Vagina (tissue), 2 donors: ENCODE results near the gene DFFA. TPM values are rescaled to one million over a fixed set of nuclear protein-coding genes. Genes with fewer than 3 reads are reported as not detected.

ENCODE experiments used
- DNase-seq, 2 donors: peaks; one replicate each; pipeline ENCODE4 v3.0.0-alpha.2; 2017; ENCODE audit errors: extremely low spot score in 2 of 2
- H3K27ac ChIP-seq: fragments of 200-600 bp; sonication (generic); one replicate; pipeline ENCODE4 v1.5.1; 2019
- H3K27me3 ChIP-seq: fragments of 200-600 bp; sonication (generic); one replicate; pipeline ENCODE4 v1.5.1; 2019
- H3K36me3 ChIP-seq, 2 donors: fragments of 200-600 bp; sonication (generic); one replicate each; pipeline ENCODE4 v1.5.1; 2017 to 2019
- H3K4me1 ChIP-seq: fragments of 200-600 bp; sonication (generic); one replicate; pipeline ENCODE4 v1.5.1; 2019
- H3K4me3 ChIP-seq, 2 donors: fragments of 200-600 bp; sonication (generic); 1 replicate in 1 of 2; 2 replicates in 1 of 2; pipeline ENCODE4 v1.5.1; 2016 to 2019
- H3K9me3 ChIP-seq: fragments of 200-600 bp; sonication (generic); one replicate; pipeline ENCODE4 v1.5.1; 2019
- POLR2A ChIP-seq, 2 donors: fragments of 450-650 bp; IDR thresholded peaks; one replicate each; pipeline ENCODE4 v1.6.1; 2017; ENCODE audit warnings: antibody characterized with exemption in 2 of 2, mild to moderate bottlenecking in 2 of 2, moderate library complexity in 2 of 2
- POLR2AphosphoS5 ChIP-seq, 2 donors: sonication (generic); formaldehyde crosslinking; IDR thresholded peaks; one replicate each; pipeline ENCODE4 v1.9.0; 2017; ENCODE audit warnings: antibody characterized with exemption in 2 of 2, mild to moderate bottlenecking in 2 of 2, low read depth in 1 of 2; ENCODE audit not compliant: insufficient read depth in 1 of 2
- intact Hi-C: fragments of 100-400 bp; cut with DNase I; formaldehyde crosslinking; loops from one replicate; pipeline ENCODE4 v1.15.1; 2023
- total RNA-seq: library from RNA; depleted of rRNA; stranded (reverse); fragments of >200 nt; gene quantifications from one replicate; pipeline ENCODE4 v1.2.3, GENCODE V29; 2016
- TF ChIP-seq, protein P1 (sequence below), 3 experiments: fragments of 450-650 bp in 2 of 3; fragments of 200-600 bp in 1 of 3; sonication (generic) in 1 of 3; IDR thresholded peaks; one replicate each; pipeline ENCODE4 v1.5.1; 2017 to 2019; ENCODE audit warnings: antibody characterized with exemption in 3 of 3, mild to moderate bottlenecking in 2 of 3, moderate library complexity in 2 of 3

The DFFA gene
- total RNA-seq, 1 donor from 2014 or later, result 16.2 TPM

GRCh38 chr1:10437052-10437451 lies 35.3 kb downstream of the DFFA start:
- no peaks in the 10 kb centered on the region for H3K9me3 ChIP-seq
- no peaks in the 10 kb centered on the region for H3K27me3 ChIP-seq
- no peak for DNase-seq
- no peak for TF ChIP-seq POLR2AphosphoS5 (IDR thresholded peaks at IDR 0.05; ENCODE audit: insufficient read depth in 1 of 2, low read depth in 1 of 2)
- TF ChIP-seq, protein P1, sequence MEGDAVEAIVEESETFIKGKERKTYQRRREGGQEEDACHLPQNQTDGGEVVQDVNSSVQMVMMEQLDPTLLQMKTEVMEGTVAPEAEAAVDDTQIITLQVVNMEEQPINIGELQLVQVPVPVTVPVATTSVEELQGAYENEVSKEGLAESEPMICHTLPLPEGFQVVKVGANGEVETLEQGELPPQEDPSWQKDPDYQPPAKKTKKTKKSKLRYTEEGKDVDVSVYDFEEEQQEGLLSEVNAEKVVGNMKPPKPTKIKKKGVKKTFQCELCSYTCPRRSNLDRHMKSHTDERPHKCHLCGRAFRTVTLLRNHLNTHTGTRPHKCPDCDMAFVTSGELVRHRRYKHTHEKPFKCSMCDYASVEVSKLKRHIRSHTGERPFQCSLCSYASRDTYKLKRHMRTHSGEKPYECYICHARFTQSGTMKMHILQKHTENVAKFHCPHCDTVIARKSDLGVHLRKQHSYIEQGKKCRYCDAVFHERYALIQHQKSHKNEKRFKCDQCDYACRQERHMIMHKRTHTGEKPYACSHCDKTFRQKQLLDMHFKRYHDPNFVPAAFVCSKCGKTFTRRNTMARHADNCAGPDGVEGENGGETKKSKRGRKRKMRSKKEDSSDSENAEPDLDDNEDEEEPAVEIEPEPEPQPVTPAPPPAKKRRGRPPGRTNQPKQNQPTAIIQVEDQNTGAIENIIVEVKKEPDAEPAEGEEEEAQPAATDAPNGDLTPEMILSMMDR (IDR thresholded peaks at IDR 0.05), result no peak
- no peak for TF ChIP-seq POLR2A (IDR thresholded peaks at IDR 0.05)
- H3K36me3 ChIP-seq, result no peaks in the 10 kb centered on the region
- H3K4me3 ChIP-seq, result no peak overlapping the region
- no peaks in the 10 kb centered on the region for H3K4me1 ChIP-seq
- H3K27ac ChIP-seq, result no peak overlapping the region
- intact Hi-C loops, result no loop called here

GRCh38 chr1:10434590-10434989 lies 37.7 kb downstream of the DFFA start:
- intact Hi-C loops, result no loop called here

DNA sequence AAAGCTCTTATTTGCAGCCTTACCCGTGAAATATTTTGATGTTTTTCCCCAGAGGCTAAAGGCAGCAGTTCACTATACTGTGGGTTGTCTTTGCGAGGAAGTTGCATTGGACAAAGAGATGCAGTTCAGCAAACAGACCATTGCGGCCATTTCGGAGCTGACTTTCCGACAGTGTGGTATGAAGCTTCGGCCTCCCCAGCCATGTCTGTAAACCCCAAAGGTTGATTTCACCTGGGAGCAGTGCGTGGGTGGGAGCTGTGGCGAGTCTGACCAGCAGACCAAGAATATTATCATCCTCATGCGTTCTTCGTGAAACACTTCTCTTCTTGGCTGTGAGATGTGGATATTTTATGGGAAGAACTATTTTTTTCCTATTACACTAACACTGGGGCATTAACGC lies 38.5 kb downstream of the DFFA start:
- Histone ChIP-seq H3K4me1 (peaks cover 16% of the 10 kb centered on the region), H3K4me3 (no peak overlapping the region), H3K27me3 (no peaks in the 10 kb centered on the region), H3K27ac (no peak overlapping the region), H3K36me3 (no peaks in the 10 kb centered on the region), H3K9me3 (no peaks in the 10 kb centered on the region)
- intact Hi-C loops, result no loop called here
- no peak for DNase-seq
- TF ChIP-seq, protein P1 (IDR thresholded peaks at IDR 0.05), result no peak
- TF ChIP-seq POLR2AphosphoS5 (IDR thresholded peaks at IDR 0.05; ENCODE audit: insufficient read depth in 1 of 2, low read depth in 1 of 2) (no peak), POLR2A (IDR thresholded peaks at IDR 0.05) (no peak)

More at GRCh38 chr1:10434590-10434989, 37.7 kb downstream of the DFFA start:
- Histone ChIP-seq H3K9me3 (no peaks in the 10 kb centered on the region), H3K36me3 (no peaks in the 10 kb centered on the region), H3K27me3 (no peaks in the 10 kb centered on the region), H3K27ac (no peak overlapping the region), H3K4me1 (peaks cover 15% of the 10 kb centered on the region), H3K4me3 (no peak overlapping the region)
- no peak for TF ChIP-seq POLR2A (IDR thresholded peaks at IDR 0.05)
- no peak for DNase-seq

DNA sequence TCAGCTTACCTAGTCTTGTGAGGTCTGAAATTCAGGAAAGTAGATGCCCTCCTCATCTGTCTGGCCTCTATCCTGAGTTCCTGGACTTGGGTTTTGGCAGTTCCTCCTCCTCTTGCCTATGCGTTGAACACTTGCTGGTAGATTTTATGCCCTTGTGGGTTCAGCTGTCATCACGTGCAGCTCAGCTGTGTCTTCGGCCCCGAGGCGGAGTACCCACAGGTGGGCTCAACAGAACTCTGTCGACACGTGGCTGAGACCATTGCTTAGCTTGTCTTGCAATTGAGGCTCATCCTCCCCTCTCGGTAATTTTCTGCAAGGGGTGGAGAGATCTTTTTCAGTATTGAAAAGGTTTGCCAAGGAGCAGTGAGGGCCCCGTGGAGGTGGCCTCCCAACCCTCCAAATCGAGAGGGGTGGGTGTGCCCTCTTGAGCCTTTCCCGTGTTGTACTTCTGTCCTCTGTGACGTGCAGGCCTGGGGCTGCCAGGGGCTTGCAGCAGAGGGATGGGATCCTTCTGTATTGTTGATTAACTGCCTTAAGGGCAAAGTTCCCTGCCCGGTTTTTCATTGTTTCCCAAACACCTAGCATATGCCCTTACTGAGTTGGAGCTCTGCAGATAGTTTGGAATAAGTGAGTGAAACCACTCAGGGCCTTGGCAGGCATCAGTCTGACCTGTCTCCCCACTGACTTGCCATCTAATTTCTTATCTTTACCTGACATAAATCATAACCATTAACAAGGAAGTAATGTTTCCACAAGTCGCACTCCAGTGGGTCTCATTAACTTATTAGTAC lies 39.2 kb downstream of the DFFA start:
- intact Hi-C loops, result no loop called here
- H3K27ac ChIP-seq, result no peak overlapping the region
- TF ChIP-seq POLR2AphosphoS5 (IDR thresholded peaks at IDR 0.05; ENCODE audit: insufficient read depth in 1 of 2, low read depth in 1 of 2) (no peak), POLR2A (IDR thresholded peaks at IDR 0.05) (no peak)
- TF ChIP-seq, protein P1 (IDR thresholded peaks at IDR 0.05), result no peak

DNA sequence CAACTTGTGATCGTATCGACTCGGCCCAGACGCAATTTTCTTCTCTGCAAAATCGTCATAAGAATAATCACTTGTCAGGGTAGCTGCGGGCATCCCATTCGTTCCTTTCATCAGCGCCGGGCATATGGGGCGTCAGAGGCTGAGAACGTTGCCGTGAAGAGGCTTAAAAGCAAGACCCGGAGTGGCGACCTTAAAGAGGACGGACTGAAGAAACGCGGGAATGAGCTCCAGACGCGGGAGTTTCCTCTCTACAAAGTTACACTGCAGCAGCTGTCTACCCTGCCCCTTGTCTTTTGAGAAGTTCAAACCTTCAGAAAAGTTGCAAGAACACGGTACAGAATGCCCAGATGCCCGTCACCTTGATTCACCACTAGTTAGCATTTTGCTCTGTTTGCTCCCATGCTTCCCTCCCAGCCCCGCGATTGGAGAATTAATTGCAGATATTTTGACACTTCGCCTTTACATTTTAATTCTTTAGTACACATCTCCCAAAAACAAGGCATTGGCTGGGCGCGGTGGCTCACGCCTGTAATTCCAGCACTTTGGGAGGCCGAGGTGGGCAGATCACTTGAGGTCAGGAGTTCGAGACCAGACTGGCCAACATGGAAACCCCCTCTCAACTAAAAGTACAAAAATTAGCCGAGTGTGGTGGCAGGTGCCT lies 41.1 kb downstream of the DFFA start:
- peaks cover 23% of the 10 kb centered on the region for H3K4me1 ChIP-seq
- no peaks in the 10 kb centered on the region for H3K27me3 ChIP-seq
- H3K9me3 ChIP-seq, result no peaks in the 10 kb centered on the region
- no peak for DNase-seq
- H3K27ac ChIP-seq, result peak overlapping the region; percentile 81
- peak overlapping the region; percentile 71 to 80 for H3K4me3 ChIP-seq
- intact Hi-C loops, result no loop called here
- no peaks in the 10 kb centered on the region for H3K36me3 ChIP-seq
- TF ChIP-seq POLR2AphosphoS5 (IDR thresholded peaks at IDR 0.05; ENCODE audit: insufficient read depth in 1 of 2, low read depth in 1 of 2), result no peak
- TF ChIP-seq, protein P1 (IDR thresholded peaks at IDR 0.05), result no peak
- no peak for TF ChIP-seq POLR2A (IDR thresholded peaks at IDR 0.05)

More for the DNA sequence above, 39.2 kb downstream of the DFFA start:
- Histone ChIP-seq H3K4me1 (peaks cover 18% of the 10 kb centered on the region), H3K36me3 (no peaks in the 10 kb centered on the region), H3K27me3 (no peaks in the 10 kb centered on the region), H3K4me3 (no peak overlapping the region), H3K9me3 (no peaks in the 10 kb centered on the region)
- DNase-seq, result no peak
